Duodenal mucosa (tissue), 2 donors: ENCODE results near the gene CRELD1.

Experiments used
- H3K27ac ChIP-seq: one replicate; pipeline ENCODE4 v1.7.0; 2013; ENCODE audit warnings: low read depth, low read length
- H3K27me3 ChIP-seq, 2 donors: one replicate each; pipeline ENCODE4 v1.7.0; 2013; ENCODE audit warnings: low read length in 2 of 2, control low read depth in 1 of 2; ENCODE audit not compliant: insufficient read depth in 2 of 2, control insufficient read depth in 1 of 2
- H3K36me3 ChIP-seq, 2 donors: one replicate each; pipeline ENCODE4 v1.7.0; 2013; ENCODE audit warnings: low read length in 2 of 2, control low read depth in 1 of 2; ENCODE audit not compliant: insufficient read depth in 2 of 2, control insufficient read depth in 1 of 2
- H3K4me1 ChIP-seq, 2 donors: one replicate each; pipeline ENCODE4 v1.7.0; 2013; ENCODE audit warnings: low read length in 2 of 2, control low read depth in 1 of 2; ENCODE audit not compliant: insufficient read depth in 2 of 2, control insufficient read depth in 1 of 2
- H3K4me3 ChIP-seq, 2 donors: one replicate each; pipeline ENCODE4 v1.7.0; 2013; ENCODE audit warnings: low read length in 2 of 2, low read depth in 1 of 2
- H3K9ac ChIP-seq, 2 donors: one replicate each; pipeline ENCODE4 v1.7.0; 2013; ENCODE audit warnings: low read length in 2 of 2, low read depth in 1 of 2
- H3K9me3 ChIP-seq, 2 donors: one replicate each; pipeline ENCODE4 v1.7.0; 2013; ENCODE audit warnings: low read length in 2 of 2, control low read depth in 1 of 2; ENCODE audit not compliant: control insufficient read depth in 1 of 2

Gene CRELD1

DNA sequence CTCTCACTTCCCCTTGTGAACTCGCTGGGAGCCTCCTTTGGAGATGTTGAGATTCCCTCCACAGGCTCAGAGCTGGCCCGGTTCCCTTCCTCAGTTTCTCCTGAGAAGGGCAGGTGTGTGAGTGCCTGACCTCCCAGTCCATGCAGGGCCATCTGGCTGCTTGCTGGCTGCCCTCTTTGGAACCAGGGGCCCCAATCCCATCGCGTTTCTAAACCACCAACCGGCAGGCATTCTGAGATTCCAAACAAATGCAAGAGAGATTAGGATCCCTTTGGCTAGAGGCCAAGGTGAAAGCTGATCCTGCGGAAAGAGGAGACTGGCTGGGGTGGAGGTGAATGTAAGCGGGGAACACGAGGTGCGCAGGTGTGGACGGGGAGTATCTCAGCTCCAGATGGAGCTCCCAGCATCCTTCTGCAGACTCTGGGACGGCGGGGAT is 21.5 kb downstream of the CRELD1 start:
- no peaks in the 10 kb centered on the region for H3K27me3 ChIP-seq
- H3K4me3 ChIP-seq = no peak overlapping the region
- H3K27ac ChIP-seq = no peak overlapping the region
- no peaks in the 10 kb centered on the region for H3K36me3 ChIP-seq
- no peaks in the 10 kb centered on the region for H3K9me3 ChIP-seq
- H3K9ac ChIP-seq = no peak overlapping the region
- H3K4me1 ChIP-seq = peaks cover 0 to 7% of the 10 kb centered on the region in 2 donors

DNA sequence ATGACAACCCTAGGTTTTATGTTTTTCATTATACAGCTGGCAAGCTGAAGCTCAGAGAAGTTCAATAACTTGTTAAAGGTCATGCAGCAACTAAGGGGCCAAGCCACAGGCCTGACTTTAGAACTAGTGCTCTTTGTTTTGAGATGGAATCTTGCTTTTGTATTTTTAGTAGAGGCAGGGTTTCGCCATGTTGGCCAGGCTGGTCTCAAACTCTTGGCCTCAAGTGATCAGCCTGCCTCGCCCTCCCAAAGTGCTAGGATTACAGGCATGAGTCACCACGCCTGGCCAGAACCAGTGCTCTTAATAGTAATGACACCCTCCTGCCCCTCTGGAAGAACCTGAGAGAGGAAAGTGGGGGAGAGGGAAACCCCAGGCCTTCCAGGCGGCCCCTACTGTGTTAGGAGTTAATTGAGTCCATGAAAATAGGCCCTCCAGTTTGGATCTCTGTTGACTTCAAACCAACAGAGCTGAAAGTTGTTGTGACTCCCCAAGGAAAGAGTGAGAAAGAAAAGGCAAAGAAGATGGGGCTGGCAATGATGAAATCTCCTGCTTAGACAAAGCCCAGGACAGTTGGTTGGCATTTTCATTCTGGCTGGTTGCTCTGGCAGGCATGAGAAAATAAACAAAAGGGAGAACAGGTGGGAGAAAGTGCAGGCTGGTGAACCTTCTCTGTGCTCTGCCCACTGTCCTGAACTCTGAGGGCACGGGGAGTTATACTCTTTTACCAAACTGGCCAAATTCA is 22.1 kb downstream of the CRELD1 start:
- no peaks in the 10 kb centered on the region for H3K9me3 ChIP-seq
- no peak overlapping the region for H3K27ac ChIP-seq
- no peak overlapping the region for H3K4me3 ChIP-seq
- no peaks in the 10 kb centered on the region for H3K27me3 ChIP-seq
- H3K36me3 ChIP-seq = peaks cover 0 to under 1% of the 10 kb centered on the region in 2 donors
- H3K9ac ChIP-seq = no peak overlapping the region
- H3K4me1 ChIP-seq = peaks cover 0 to 7% of the 10 kb centered on the region in 2 donors

- Histone ChIP-seq H3K27me3 (no peaks in the 10 kb centered on the region), H3K9me3 (no peaks in the 10 kb centered on the region), H3K4me3 (no peak overlapping the region), H3K36me3 (peaks cover 0 to 9% of the 10 kb centered on the region in 2 donors), H3K27ac (no peak overlapping the region), H3K4me1 (no peaks in the 10 kb centered on the region), H3K9ac (no peak overlapping the region)
These were observed 23.6 kb downstream of the CRELD1 start for GRCh38 chr3:9957214-9957613.

GRCh38 chr3:9965200-9965875 is 31.7 kb downstream of the CRELD1 start:
- Histone ChIP-seq H3K4me1 (no peaks in the 10 kb centered on the region), H3K36me3 (peaks cover 10 to 67% of the 10 kb centered on the region in 2 donors), H3K27me3 (no peaks in the 10 kb centered on the region), H3K9me3 (no peaks in the 10 kb centered on the region), H3K27ac (no peak overlapping the region), H3K9ac (no peak overlapping the region), H3K4me3 (no peak overlapping the region)

GRCh38 chr3:9966841-9967240 is 33.2 kb downstream of the CRELD1 start:
- no peaks in the 10 kb centered on the region for H3K9me3 ChIP-seq
- H3K27ac ChIP-seq = no peak overlapping the region
- peaks cover 19 to 77% of the 10 kb centered on the region in 2 donors for H3K36me3 ChIP-seq

DNA sequence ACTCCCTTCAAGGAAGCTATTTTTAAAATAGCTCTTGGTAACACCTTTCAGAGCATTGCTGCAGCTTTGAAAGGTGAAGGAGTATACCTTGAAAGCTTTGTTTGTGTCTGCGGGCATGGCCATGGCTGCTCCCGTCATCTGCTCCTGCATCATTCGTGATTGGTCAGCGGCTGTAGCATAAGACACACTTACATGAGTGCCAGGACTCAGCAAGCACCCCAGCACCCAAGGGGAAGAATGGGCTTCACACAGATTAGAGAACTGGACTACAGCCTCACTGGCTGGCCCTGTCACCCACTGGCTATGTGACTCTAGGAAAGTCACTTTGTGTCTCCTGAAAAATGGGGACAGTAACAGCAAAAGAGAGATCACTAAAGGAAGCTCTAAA is 36.0 kb downstream of the CRELD1 start:
- H3K9ac ChIP-seq = no peak overlapping the region
- peaks cover 27 to 75% of the 10 kb centered on the region in 2 donors for H3K36me3 ChIP-seq
- no peaks in the 10 kb centered on the region for H3K4me1 ChIP-seq
- no peaks in the 10 kb centered on the region for H3K27me3 ChIP-seq
- no peak overlapping the region for H3K4me3 ChIP-seq
- no peak overlapping the region for H3K27ac ChIP-seq
- H3K9me3 ChIP-seq = no peaks in the 10 kb centered on the region

More at GRCh38 chr3:9966841-9967240, 33.2 kb downstream of the CRELD1 start:
- H3K4me1 ChIP-seq = no peaks in the 10 kb centered on the region
- no peak overlapping the region for H3K4me3 ChIP-seq
- H3K27me3 ChIP-seq = no peaks in the 10 kb centered on the region
- H3K9ac ChIP-seq = no peak overlapping the region

- Histone ChIP-seq H3K9me3 (no peaks in the 10 kb centered on the region), H3K27me3 (no peaks in the 10 kb centered on the region), H3K36me3 (peaks cover 27 to 76% of the 10 kb centered on the region in 2 donors), H3K4me1 (no peaks in the 10 kb centered on the region), H3K4me3 (no peak overlapping the region), H3K9ac (no peak overlapping the region), H3K27ac (no peak overlapping the region)
These were observed 36.5 kb downstream of the CRELD1 start for GRCh38 chr3:9970020-9970652.

DNA sequence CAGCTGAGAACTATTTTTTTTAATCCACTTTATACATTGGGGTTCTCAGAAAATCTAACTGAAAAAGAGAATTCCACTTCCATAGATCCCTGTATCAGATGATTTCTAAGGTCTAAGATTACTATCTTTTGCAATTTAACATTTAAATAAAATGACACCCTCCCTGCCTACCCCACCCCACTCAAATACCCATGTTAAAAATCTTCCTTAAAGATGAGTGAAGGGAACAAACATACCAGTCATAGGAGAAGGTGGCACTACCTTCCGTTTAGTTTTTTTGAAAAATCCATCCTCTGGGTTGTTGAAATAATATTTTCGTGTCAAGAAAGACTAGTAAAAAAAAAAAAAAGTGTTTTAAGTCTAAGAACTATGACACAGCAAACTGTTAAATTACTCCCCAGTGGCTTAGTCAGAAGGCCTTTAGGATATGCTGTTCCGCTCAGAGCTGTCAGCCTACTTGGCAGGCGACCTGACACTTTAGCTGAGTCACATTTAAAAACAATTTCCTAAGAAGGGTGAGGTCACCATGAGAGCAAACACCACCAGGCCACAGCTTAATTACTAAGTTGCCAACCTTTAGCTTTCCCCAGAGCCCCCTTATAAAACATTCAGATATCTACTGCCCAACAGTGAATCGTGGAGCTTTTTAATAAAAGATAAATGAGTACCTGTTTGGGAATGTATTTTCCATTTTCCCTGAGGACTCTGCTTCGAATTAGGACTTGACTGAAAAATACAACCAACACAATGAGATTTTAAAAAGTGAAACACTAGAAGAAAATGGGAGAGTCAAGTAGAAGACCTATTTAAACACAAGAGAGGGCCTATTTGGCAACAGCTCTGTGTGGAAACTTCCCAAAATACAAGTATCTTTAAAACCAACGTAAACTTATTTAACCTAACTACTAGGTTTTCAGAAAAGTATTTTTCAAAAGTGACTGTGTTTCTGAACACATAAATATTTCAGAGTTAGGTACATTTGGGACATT is 43.4 kb downstream of the CRELD1 start:
- H3K36me3 ChIP-seq = peaks cover 15 to 48% of the 10 kb centered on the region in 2 donors
- H3K4me3 ChIP-seq = no peak overlapping the region
- H3K4me1 ChIP-seq = no peaks in the 10 kb centered on the region
- no peak overlapping the region for H3K27ac ChIP-seq
- no peaks in the 10 kb centered on the region for H3K27me3 ChIP-seq
- no peak overlapping the region for H3K9ac ChIP-seq
- no peaks in the 10 kb centered on the region for H3K9me3 ChIP-seq

- H3K27ac ChIP-seq = no peak overlapping the region
- no peak overlapping the region for H3K9ac ChIP-seq
- peaks cover 9 to 39% of the 10 kb centered on the region in 2 donors for H3K36me3 ChIP-seq
- H3K9me3 ChIP-seq = no peaks in the 10 kb centered on the region
- H3K27me3 ChIP-seq = no peaks in the 10 kb centered on the region
- H3K4me3 ChIP-seq = no peak overlapping the region
- H3K4me1 ChIP-seq = no peaks in the 10 kb centered on the region
These were observed 45.2 kb downstream of the CRELD1 start for GRCh38 chr3:9978710-9979305.
